Heart left ventricle (tissue), 16 donors: ENCODE measurements around the gene FBXW5. TPM values are rescaled to one million over a fixed set of nuclear protein-coding genes. Genes with fewer than 3 reads are reported as not detected.

Experiments
- ATAC-seq, 4 donors: fragments of 200-7000 bp; cut with Tn5 transposase; one replicate each; pipeline ENCODE4 v1.9.1; 2020 to 2022; ENCODE audit warnings: moderate library complexity in 4 of 4, mild to moderate bottlenecking in 3 of 4, moderate number of reproducible peaks in 1 of 4
- DNase-seq, 5 donors: peaks; one replicate each; pipeline ENCODE4 v3.0.0-alpha.2; 2020
- H3K27ac ChIP-seq, 12 donors: fragments of 200-600 bp; sonication (generic) in 4 of 12; one replicate each; pipeline versions ENCODE4 v1.5.0 to v1.8.0; 2016 to 2022; ENCODE audit warnings: mild to moderate bottlenecking in 2 of 12
- H3K27me3 ChIP-seq, 9 donors: fragments of 200-600 bp; sonication (generic) in 2 of 9; one replicate each; pipeline versions ENCODE4 v1.5.1 to v1.8.0; 2016 to 2022; ENCODE audit warnings: mild to moderate bottlenecking in 3 of 9
- H3K36me3 ChIP-seq, 9 donors: fragments of 200-600 bp; sonication (generic) in 2 of 9; one replicate each; pipeline versions ENCODE4 v1.5.0 to v1.8.0; 2018 to 2022; ENCODE audit warnings: mild to moderate bottlenecking in 2 of 9
- H3K4me1 ChIP-seq, 12 donors: fragments of 200-600 bp; sonication (generic) in 4 of 12; one replicate each; pipeline versions ENCODE4 v1.5.0 to v1.8.0; 2016 to 2022; ENCODE audit warnings: mild to moderate bottlenecking in 3 of 12
- H3K4me3 ChIP-seq, 12 donors: fragments of 200-600 bp; sonication (generic) in 4 of 12; one replicate each; pipeline versions ENCODE4 v1.5.0 to v1.8.0; 2017 to 2022; ENCODE audit warnings: mild to moderate bottlenecking in 9 of 12, moderate library complexity in 4 of 12
- H3K9me3 ChIP-seq, 12 donors: fragments of 200-600 bp; sonication (generic) in 4 of 12; one replicate each; pipeline versions ENCODE4 v1.5.0 to v1.8.0; 2016 to 2022; ENCODE audit warnings: mild to moderate bottlenecking in 1 of 12
- CTCF ChIP-seq, 12 donors: fragments of 200-600 bp; sonication (generic) in 4 of 12; IDR thresholded peaks; one replicate each; pipeline versions ENCODE4 v1.5.0 to v1.8.0; 2018 to 2022; ENCODE audit warnings: antibody characterized with exemption in 12 of 12, mild to moderate bottlenecking in 5 of 12
- POLR2A ChIP-seq, 2 donors: fragments of 450-650 bp; IDR thresholded peaks; one replicate each; pipeline ENCODE4 v1.6.1; 2017; ENCODE audit warnings: antibody characterized with exemption in 2 of 2, mild to moderate bottlenecking in 2 of 2, moderate library complexity in 2 of 2
- WGBS, 4 donors: extraction: QIAGEN DNeasy Blood & Tissue Kit in 2 of 4; methylation state at CpG; one replicate each; pipeline versions ENCODE4 v1.1.5 to v1.1.7; 2013 to 2018; 5-methylcytosine and 5-hydroxymethylcytosine counted together
- intact Hi-C, 10 donors: fragments of 100-400 bp; cut with DNase I; formaldehyde crosslinking; loops; one replicate each; pipeline versions ENCODE4 v1.11.1 to v1.14.2; 2022
- polyA plus RNA-seq, 2 donors: library from polyadenylated mRNA; stranded (reverse); fragments of 200-250 nt; gene quantifications; one replicate each; pipeline ENCODE4 v1.2.3, GENCODE V29; 2013
- total RNA-seq, 9 donors: library from RNA; depleted of rRNA in 2 of 9; stranded (reverse); fragments of >200 nt in 2 of 9; fragmentation: NEBNext Ultra II Directional in 3 of 9; extraction: Animal tissue kit (Norgen Biotek cat#: 25700) in 3 of 9; gene quantifications; one replicate each; pipeline versions ENCODE4 v1.1.0 to v1.2.4, GENCODE V29; 2016 to 2023
- donor health status: ischemic (EF 13 %, LVEDD 7.1; RV severe dilation, severe dysfunction).
- donor health status: healthy with polysubstance abuse.
- donor health status: DM: no; HTN: yes; CAD: no.
- donor health status: DM: no; HTN: no; CAD: no.
- donor health status: ischemic (EF 25% LVEDD 6.9; RV normal size, moderate dysfunction).
- donor health status: ischemic (EF 25% LVEDD 5.7; RV mildly dilated, moderate dysfunction).
- donor health status: healthy.
- donor health status: DM: yes; HTN: yes; CAD: no.
- donor health status: ischemic (EF 35%, LVEDD 5.7; RV mildly dilated, moderate dysfunction).
- donor health status: nonischemic (EF 11% LVEDD 7.7; RV severe dilation, severe dysfunction).
- donor health status: DM: yes; HTN: yes; CAD: no.
- donor health status: PGD.
- donor health status: ischemic (EF 29% LVEDD 5.4; RV normal size, mild dysfunction).
- donor health status: nonischemic (EF 23%, LVEDD 6.1; RV moderate dilation, normal function).

Gene FBXW5
- total and polyA plus RNA-seq, 11 donors, result 110 to 388 (median 148) TPM

GRCh38 chr9:136983167-136983566 is 38.6 kb upstream of the FBXW5 start:
- H3K36me3 ChIP-seq, result no peaks in the 10 kb centered on the region
- TF ChIP-seq POLR2A (IDR thresholded peaks at IDR 0.05) (no peak), CTCF (IDR thresholded peaks at IDR 0.05) (no peak)
- H3K27me3 ChIP-seq, result peaks cover 0 to 30% (median 6%) of the 10 kb centered on the region in 9 donors
- H3K27ac ChIP-seq, result peak overlapping the region in 7 of 12 donors; percentile 14 to 98 (median 86)
- intact Hi-C loops, result loop anchor here in 2 of 10 donors (5.0 kb wide), 2 partner anchors 36 to 191 kb away; partner anchors contain the start of genes C8G (in 1 of the 2) and TMEM141 (in 1 of the 2)
- no peaks in the 10 kb centered on the region for H3K9me3 ChIP-seq
- WGBS, 4 donors, result 68 to 81% (median 75%) methylated on average over 7 to 9 of the region's 9 CpGs
- H3K4me3 ChIP-seq, result no peak overlapping the region
- ATAC-seq (no peak), DNase-seq (peak in 1 of 5 donors; percentile 27)
- H3K4me1 ChIP-seq, result peaks cover 0 to 72% (median 34%) of the 10 kb centered on the region in 12 donors

GRCh38 chr9:136982232-136983051 is 37.9 kb upstream of the FBXW5 start, which contains the start of gene LCNL1:
Gene LCNL1, plus strand, starts transcription at chr9:136982993. Its CDS starts 594 bp downstream, at chr9:136983587.
- H3K27ac ChIP-seq, result peak within 1 kb of the TSS; percentile 27 to 98 (median 84)
- DNase-seq (peak in 2 of 5 donors; percentile 60 to 62), ATAC-seq (peak in 2 of 4 donors; percentile 1 to 34)
- TF ChIP-seq CTCF (IDR thresholded peaks at IDR 0.05) (no peak), POLR2A (IDR thresholded peaks at IDR 0.05) (peak in 1 of 2 donors; percentile 25)
- WGBS, 4 donors, result 52 to 69% (median 65%) methylated on average over 14 to 18 of the region's 18 CpGs
- peaks cover 0 to 79% (median 38%) of the 10 kb centered on the region in 12 donors for H3K4me1 ChIP-seq
- H3K4me3 ChIP-seq, result no peak within 1 kb of the TSS
- no peaks in the 10 kb centered on the region for H3K36me3 ChIP-seq
- peaks cover 0 to 37% (median 6%) of the 10 kb centered on the region in 9 donors for H3K27me3 ChIP-seq
- intact Hi-C loops, result loop anchor here in 2 of 10 donors (5.0 kb wide), 2 partner anchors 35 to 190 kb away; partner anchors contain the start of genes C8G (in 1 of the 2) and TMEM141 (in 1 of the 2)
- no peaks in the 10 kb centered on the region for H3K9me3 ChIP-seq

GRCh38 chr9:136981588-136982231 is 37.2 kb upstream of the FBXW5 start:
- Histone ChIP-seq H3K9me3 (no peaks in the 10 kb centered on the region), H3K4me1 (peaks cover 4 to 86% (median 45%) of the 10 kb centered on the region in 12 donors), H3K36me3 (no peaks in the 10 kb centered on the region), H3K27ac (peak overlapping the region; percentile 27 to 98 (median 84)), H3K27me3 (peaks cover 0 to 36% (median 6%) of the 10 kb centered on the region in 9 donors), H3K4me3 (no peak overlapping the region)
- peak; percentile 72 to 89 (median 85) for DNase-seq
- TF ChIP-seq POLR2A (IDR thresholded peaks at IDR 0.05) (peak in 1 of 2 donors; percentile 26), CTCF (IDR thresholded peaks at IDR 0.05) (peak in 4 of 12 donors; percentile 9 to 38 (median 32))
- WGBS, 4 donors, result 27 to 48% (median 35%) methylated on average over 6 to 17 of the region's 17 CpGs
- ATAC-seq, result peak; percentile 10 to 61 (median 22)
- intact Hi-C loops, result loop anchor here in 2 of 10 donors (5.0 kb wide), 2 partner anchors 34 to 189 kb away; partner anchors contain the start of genes C8G (in 1 of the 2) and TMEM141 (in 1 of the 2)
